Dedifferentiated amniotic fluid mesenchymal stem cell (primary cell): ENCODE results near the gene EEF1G.
"Not testable (repeated sequence)": the region's sequence is repeated elsewhere in the genome, so short reads cannot be mapped to it uniquely, and the experiment has no call there.

Experiments
- DNase-seq: peaks from one replicate; pipeline ENCODE4 v3.0.0-alpha.2; 2016; ENCODE audit errors: extremely low spot score

Gene EEF1G, protein sequence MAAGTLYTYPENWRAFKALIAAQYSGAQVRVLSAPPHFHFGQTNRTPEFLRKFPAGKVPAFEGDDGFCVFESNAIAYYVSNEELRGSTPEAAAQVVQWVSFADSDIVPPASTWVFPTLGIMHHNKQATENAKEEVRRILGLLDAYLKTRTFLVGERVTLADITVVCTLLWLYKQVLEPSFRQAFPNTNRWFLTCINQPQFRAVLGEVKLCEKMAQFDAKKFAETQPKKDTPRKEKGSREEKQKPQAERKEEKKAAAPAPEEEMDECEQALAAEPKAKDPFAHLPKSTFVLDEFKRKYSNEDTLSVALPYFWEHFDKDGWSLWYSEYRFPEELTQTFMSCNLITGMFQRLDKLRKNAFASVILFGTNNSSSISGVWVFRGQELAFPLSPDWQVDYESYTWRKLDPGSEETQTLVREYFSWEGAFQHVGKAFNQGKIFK

GRCh38 chr11:62573592-62574362, at the start of gene EEF1G:
Gene EEF1G (minus strand): TSS chr11:62573891. CDS start chr11:62573842, 49 bp downstream.
- DNase-seq, result peak; percentile 100

GRCh38 chr11:62622476-62623089, 48.9 kb upstream of the EEF1G start:
- DNase-seq, result no peak

DNA sequence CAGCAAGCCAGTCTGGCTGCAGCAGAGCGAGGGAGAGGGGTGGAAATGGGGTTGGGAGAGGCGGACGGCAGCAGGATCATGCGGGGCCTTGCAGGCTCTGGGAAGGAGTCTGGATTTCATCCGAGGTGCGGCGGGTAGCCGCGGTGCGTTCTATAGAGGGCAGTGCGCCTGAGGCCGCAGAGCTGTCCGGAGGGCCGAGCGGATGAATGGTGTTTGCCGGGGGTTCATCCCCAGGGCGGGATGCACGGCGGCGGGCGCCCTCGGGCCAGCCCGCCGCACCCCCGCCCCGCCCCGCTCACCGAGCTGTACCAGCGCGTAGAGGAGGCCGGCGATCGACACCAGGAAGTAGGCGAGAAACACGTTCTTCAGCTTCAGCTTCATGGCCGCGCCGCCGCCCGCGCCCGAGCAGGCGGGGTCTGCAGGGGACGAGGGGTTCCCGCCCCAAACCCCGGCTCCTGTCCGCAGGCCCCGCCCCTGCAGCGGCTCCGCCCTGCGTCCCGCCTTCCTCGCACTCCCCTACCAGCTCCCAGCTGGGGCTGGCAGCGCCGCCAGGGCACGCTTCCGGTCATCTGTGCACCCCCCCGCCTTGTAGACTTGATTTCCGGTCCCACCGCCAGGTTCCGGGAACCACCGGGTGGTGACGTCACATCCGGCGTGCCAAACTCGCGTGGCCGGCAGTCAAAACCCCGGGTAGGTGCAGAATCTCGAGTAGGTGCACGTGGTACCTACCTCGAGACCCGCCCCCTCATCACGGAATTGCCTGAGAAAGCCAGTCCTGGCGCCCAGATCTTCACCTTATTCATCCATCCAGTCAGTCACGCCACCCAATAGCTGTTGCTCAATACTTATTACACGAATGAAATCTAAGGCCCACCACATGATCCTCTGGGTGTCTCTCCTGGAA, 48.1 kb upstream of the EEF1G start, which contains the start of gene B3GAT3:
B3GAT3 (minus strand) TSS at position 420 of the 904 bp plus-strand sequence; CDS start at position 381, 39 bp downstream.
- peak; percentile 96 for DNase-seq

DNA sequence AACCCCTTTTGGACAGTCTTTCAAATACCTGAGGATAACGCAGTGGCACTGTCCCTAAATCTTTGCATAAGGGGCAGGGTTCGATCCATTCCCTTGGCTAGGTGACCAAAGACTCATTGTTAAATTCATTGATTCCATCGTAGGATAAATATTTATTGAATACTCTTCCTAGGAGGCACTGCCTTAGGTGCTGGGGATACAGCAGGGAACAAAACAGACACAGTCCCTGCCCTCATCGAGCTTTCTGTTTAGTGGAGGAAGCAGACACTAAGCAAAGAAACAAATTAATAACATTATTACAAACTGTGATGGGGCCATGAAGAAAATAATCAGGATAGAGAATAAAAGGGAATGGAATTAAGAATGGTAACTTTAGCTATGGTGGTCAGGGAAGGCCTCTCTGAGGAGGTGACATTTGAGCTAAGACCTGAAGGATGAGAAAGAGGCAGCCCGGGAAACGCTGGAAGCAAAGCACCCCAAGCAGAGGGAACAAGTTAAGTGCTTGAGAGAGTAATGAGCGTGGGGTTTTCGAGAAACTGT, 47.4 kb upstream of the EEF1G start:
- DNase-seq, result no peak

DNA sequence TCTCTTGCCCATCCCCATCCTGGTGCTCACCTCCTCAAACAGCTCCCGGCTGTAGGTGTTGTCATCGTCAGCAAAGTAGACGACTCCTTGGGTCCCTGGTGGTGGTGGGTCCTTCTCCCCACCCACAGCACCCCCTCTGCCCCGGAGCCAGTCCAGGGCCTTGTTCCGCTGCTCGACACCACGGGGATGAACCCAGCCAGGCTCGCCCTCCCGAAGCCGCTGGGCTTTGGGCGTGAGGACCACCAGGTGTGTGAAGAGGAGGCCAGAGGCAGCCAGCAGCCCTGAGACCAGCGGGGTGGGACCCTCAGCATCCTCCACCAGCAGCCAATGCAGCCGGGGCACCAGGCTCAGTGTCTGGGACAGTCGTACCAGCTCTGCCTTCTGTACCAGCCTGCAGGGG, 43.3 kb upstream of the EEF1G start:
- not testable (repeated sequence) for DNase-seq

GRCh38 chr11:62615521-62615920, 41.8 kb upstream of the EEF1G start:
- no peak for DNase-seq

GRCh38 chr11:62614275-62614674, 40.6 kb upstream of the EEF1G start:
- DNase-seq, result no peak

DNA sequence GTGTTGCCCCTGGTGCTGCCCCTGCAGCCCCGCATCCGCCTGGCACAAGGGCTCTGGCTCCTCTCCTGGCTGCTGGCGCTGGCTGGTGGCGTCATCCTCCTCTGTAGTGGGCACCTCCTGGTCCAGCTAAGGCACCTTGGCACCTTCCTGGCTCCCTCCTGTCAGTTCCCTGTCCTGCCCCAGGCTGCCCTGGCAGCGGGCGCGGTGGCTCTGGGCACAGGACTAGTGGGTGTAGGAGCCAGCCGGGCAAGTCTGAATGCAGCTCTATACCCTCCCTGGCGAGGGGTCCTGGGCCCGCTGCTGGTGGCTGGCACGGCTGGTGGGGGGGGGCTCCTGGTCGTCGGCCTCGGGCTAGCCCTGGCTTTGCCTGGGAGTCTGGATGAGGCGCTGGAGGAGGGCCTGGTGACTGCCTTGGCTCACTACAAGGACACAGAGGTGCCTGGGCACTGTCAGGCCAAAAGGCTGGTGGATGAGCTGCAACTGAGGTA, 39.6 kb upstream of the EEF1G start:
- no peak for DNase-seq

DNA sequence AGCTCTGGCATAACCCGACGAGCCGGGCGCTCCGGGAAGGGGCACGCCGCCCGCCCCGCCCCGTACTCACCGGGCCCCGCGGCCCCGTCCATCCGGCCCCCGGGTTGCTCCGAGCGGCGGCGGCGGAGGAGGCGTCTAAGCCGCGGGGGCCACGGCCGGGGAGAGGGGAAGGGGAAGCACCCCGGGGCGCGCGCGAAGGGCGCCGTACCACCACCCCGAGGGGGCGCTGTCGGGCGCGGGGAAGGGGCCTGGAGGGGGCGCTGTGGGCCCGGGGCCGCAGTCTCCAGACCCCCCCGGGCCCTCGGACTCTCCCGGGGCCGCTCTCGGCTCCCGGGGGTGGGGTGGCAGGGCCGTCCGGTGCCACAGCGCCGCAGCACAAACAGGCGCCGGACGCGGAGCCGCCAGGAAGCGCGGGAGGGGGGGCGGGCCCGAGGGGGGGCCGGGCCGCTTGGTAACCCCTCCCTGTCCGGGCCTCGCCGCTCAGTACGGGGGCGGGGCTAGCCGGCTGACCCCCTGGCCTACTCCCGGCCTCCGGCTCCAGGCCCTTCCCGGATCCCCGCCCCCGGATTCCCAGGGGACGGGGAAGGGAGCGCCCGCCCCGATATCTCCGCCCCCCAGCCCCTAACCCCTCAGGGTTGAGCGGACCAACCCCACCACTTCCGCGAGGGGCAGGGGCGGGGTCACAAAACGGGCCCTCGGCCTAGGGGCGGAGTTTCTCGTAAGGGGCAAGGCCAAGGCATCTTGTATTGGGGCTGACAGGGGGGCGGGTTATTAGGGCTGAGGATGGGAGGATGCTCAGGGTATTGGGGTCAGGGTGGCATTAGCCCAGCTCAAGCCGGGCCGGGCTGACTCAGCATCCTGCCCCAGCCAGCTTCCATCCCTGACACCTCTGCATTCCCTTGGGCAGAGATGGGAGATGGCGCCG, 38.9 kb upstream of the EEF1G start, which contains the start of the genes EML3 and ROM1:
EML3 (minus strand) TSS at position 410 of the 925 bp plus-strand sequence; CDS start at position 92, 318 bp downstream.
ROM1 (plus strand) TSS at position 892 of the 925 bp plus-strand sequence; CDS start at position 917, 25 bp downstream.
- DNase-seq, result no peak

DNA sequence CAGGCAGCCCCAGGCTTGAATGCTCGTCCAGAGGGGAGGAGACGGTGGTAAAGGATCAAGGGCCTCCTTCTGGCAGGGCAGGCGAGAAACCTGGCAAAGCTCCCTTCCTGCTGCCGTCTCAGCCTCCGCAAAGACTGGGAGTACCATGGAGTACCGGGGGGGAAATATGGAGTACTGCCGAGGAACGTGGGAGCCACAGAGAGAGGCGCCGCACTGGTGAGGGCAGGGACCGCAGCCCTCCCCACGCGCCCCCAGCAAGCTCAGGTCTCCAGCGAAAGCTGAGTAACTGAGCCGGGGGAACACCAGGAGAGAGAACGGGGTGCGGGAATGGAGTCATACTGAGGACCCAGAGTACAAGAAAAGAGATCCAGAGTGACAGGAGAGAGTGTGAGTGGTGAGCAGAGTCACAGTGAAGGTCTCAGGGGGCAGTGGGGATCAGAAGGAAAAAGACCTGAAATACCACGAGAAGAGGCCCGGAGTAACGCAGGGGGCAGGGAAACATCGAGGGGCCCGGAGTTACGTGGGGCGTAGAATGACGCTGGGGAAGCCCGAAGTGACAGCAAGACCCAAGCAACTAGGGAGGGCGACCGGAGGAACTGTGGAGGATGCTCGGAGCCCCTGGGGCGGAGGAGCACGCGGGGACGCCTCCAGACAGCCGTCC, 38.1 kb upstream of the EEF1G start:
- no peak for DNase-seq

DNA sequence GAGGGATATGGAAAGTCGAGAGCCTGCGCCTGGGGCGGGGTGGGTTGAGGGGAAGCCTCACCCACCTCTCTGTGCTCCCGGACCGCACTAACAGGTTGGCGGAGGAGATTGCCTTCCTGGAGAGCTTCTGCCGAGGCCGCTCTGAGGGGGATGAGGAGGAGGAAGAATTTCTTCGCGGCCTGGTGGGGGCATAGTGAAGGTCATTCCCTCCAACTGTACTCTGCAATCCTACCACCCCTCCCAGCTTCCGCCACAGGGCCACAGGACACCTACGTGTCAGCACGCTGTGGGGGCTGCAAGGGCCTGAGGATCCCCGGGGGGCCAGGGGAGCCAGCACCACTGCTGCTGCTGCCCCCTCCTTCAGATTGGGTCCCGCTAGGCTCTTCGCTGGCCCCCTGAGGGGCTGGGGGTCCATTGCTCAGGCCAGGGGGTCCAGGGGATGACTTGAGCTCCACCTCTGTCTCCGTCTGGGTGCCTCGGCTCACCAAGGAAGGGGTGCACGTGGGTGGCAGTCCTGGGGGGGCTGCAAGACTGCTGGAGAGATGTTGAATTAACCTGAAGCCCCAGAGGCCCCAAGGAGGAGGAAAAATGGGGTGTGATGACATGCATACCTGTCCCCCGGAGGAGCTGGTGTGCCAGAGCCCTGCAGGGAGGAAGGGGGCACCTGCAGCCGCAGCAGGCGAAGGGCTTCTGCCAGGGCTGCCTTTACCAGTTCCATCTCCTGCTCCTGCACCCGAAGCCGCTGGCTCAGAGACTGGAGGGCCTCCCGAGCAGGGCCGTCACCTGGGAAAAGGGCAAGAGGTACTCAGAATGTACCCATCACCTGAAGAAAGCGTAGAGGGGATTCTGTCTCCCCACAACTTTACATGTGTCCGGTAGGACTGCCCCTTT, 37.4 kb upstream of the EEF1G start:
- DNase-seq, result no peak

- no peak for DNase-seq
Observed at GRCh38 chr11:62610403-62610802, 36.7 kb upstream of the EEF1G start.

GRCh38 chr11:62608776-62609175, 35.1 kb upstream of the EEF1G start:
- DNase-seq, result no peak

- DNase-seq, result no peak
Observed at GRCh38 chr11:62607714-62608113, 34.0 kb upstream of the EEF1G start.

DNA sequence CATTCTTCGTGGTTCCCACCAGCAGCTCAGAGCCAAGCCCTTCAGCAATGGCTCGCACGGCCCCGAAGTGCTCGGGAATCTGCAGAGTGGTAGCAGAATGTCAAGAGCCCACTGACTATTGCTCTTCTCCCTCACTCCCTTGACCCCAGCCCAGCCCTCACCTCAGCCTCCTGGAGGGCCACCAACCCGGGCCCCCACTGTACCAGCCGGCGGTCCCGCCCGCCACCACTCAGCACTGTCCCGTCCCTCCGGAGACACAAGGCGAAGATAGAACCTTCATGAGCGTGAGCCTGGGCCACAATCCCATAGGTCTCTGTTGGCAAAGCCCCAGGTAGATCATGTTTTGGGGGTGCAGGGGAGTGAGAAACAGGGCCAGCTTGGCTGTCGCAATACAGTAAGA, 32.2 kb upstream of the EEF1G start:
- DNase-seq, result no peak

- DNase-seq, result no peak
Observed at GRCh38 chr11:62605467-62605866, 31.8 kb upstream of the EEF1G start.

DNA sequence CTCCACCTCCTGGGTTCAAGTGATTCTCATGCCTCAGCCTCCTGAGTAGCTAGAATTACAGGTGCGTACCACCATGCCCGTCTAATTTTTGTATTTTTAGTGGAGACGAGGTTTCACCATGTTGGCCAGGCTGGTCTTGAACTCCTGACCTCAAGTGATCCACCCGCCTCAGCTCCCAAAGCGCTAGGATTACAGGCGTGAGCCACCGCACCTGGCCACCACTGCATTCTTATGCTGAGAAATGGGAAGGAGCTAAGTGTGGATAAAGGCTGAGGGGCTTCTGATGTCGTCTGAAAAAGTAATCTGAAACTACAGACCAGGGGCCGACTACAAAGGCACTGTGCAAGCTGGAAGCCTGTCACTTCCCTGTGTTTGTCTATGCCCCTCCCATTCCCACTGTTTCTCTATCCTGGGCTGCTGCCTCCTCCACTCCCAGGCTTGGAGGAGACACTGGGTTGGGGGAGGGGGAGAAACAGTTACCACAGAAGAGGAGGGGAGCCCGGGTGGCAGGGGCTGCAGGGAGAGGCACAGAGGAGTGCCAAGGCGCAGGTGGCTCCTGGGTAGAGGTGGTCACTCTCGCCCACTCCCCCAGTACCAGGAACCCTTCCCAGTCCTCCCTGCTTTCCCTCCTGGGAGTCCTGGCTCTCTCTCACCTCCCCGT, 30.9 kb upstream of the EEF1G start:
- DNase-seq, result no peak
